IMR-90 (cell line): ENCODE results near the gene PDZD7. TPM values are rescaled to one million over a fixed set of nuclear protein-coding genes. Genes with fewer than 3 reads are reported as not detected.

Experiments
- ATAC-seq: fragments of 200-7000 bp; cut with Tn5 transposase; 2 replicates; pipeline ENCODE4 v1.9.1; 2020; ENCODE audit warnings: low read depth, mild to moderate bottlenecking, moderate library complexity
- BruUV-seq: library from RNA; stranded (reverse); fragments of 400-500 nt; replicated peaks from 2 replicates; lab custom pipeline; 2021; lab: Mats Ljungman, UMichigan
- CTCF ChIA-PET: fragments of 300-600 bp; formaldehyde crosslinking; extraction: SDS; loops from one replicate; lab custom pipeline; 2021; ENCODE audit warnings: antibody characterized with exemption; lab: Yijun Ruan, JAX
- POLR2A ChIA-PET: fragments of 300-600 bp; sonication (Branson Sonifier 250); formaldehyde crosslinking; loops from one replicate; lab custom pipeline; 2022; ENCODE audit warnings: antibody characterized with exemption; ENCODE audit not compliant: unreplicated experiment; lab: Charles Lee
- DNase-seq: peaks from one replicate; pipeline ENCODE4 v3.0.0; 2013
- H2AFZ ChIP-seq: replicated peaks from 2 replicates; pipeline ENCODE3; 2013; ENCODE audit warnings: low read length, mild to moderate bottlenecking; ENCODE audit not compliant: poor library complexity
- H2AK5ac ChIP-seq: 2 replicates; pipeline ENCODE4 v1.6.1; 2013; ENCODE audit warnings: low read depth, low read length, inconsistent platforms
- H2AK9ac ChIP-seq: replicated peaks from 2 replicates; pipeline ENCODE3; 2013; ENCODE audit warnings: mild to moderate bottlenecking, low read depth, low read length, moderate library complexity; ENCODE audit not compliant: poor library complexity
- H2BK120ac ChIP-seq: 2 replicates; pipeline ENCODE4 v1.6.1; 2013; ENCODE audit warnings: low read depth, low read length, inconsistent platforms
- H2BK15ac ChIP-seq: 3 replicates; pipeline ENCODE4 v1.6.1; 2013; ENCODE audit warnings: low read depth, low read length, inconsistent platforms
- H2BK20ac ChIP-seq: 2 replicates; pipeline ENCODE4 v1.6.1; 2013; ENCODE audit warnings: low read depth, mild to moderate bottlenecking, inconsistent platforms, low read length, moderate library complexity
- H2BK5ac ChIP-seq: 2 replicates; pipeline ENCODE4 v1.6.1; 2013; ENCODE audit warnings: mild to moderate bottlenecking, low read depth, low read length, inconsistent platforms; ENCODE audit not compliant: poor library complexity, severe bottlenecking
- H3K14ac ChIP-seq: replicated peaks from 2 replicates; pipeline ENCODE4 v1.6.1; 2013; ENCODE audit warnings: low read depth, low read length, inconsistent platforms
- H3K18ac ChIP-seq: 2 replicates; pipeline ENCODE4 v1.6.1; 2013; ENCODE audit warnings: low read depth, low read length, control low read depth
- H3K23ac ChIP-seq: 2 replicates; pipeline ENCODE4 v1.6.1; 2013; ENCODE audit warnings: low read depth, low read length, inconsistent platforms
- H3K27ac ChIP-seq: 2 replicates; pipeline ENCODE4 v1.5.1; 2013; ENCODE audit warnings: mild to moderate bottlenecking, control low read depth, low read length; ENCODE audit not compliant: insufficient read depth
- H3K27me3 ChIP-seq: 2 replicates; pipeline ENCODE4 v1.6.1; 2013; ENCODE audit warnings: low read length; ENCODE audit not compliant: control insufficient read depth, insufficient read depth
- H3K36me3 ChIP-seq: 2 replicates; pipeline ENCODE4 v1.6.1; 2013; ENCODE audit warnings: low read length, mixed read lengths; ENCODE audit not compliant: control insufficient read depth, insufficient read depth
- H3K4ac ChIP-seq: 2 replicates; pipeline ENCODE4 v1.6.1; 2013; ENCODE audit warnings: low read depth, low read length, inconsistent platforms
- H3K4me1 ChIP-seq: 2 replicates; pipeline ENCODE4 v1.6.1; 2013; ENCODE audit warnings: low read length, mixed read lengths; ENCODE audit not compliant: control insufficient read depth, insufficient read depth
- H3K4me2 ChIP-seq: 2 replicates; pipeline ENCODE4 v1.6.1; 2013; ENCODE audit warnings: low read depth, mild to moderate bottlenecking, control low read depth, low read length, moderate library complexity
- H3K4me3 ChIP-seq: 2 replicates; pipeline ENCODE4 v1.5.1; 2013; ENCODE audit warnings: low read depth, mild to moderate bottlenecking, control low read depth, low read length, moderate library complexity; ENCODE audit not compliant: insufficient read depth
- H3K56ac ChIP-seq: 2 replicates; pipeline ENCODE4 v1.6.1; 2013; ENCODE audit warnings: low read length, inconsistent platforms; ENCODE audit not compliant: insufficient read depth; ENCODE audit errors: extremely low read depth
- H3K79me1 ChIP-seq, 2 experiments: 2 replicates each; pipeline ENCODE4 v1.6.1; 2013; ENCODE audit warnings: low read length in 2 of 2, inconsistent platforms in 1 of 2, low read depth in 1 of 2
- H3K9ac ChIP-seq: 2 replicates; pipeline ENCODE4 v1.6.1; 2013; ENCODE audit warnings: low read depth, low read length, control low read depth
- H3K9me1 ChIP-seq: 2 replicates; pipeline ENCODE4 v1.6.1; 2013; ENCODE audit warnings: low read length, inconsistent platforms; ENCODE audit not compliant: insufficient read depth
- H3K9me3 ChIP-seq: 2 replicates; pipeline ENCODE4 v1.6.1; 2013; ENCODE audit warnings: low read length; ENCODE audit not compliant: control insufficient read depth, insufficient read depth
- H4K20me1 ChIP-seq: 2 replicates; pipeline ENCODE4 v1.6.1; 2013; ENCODE audit warnings: low read length, inconsistent platforms; ENCODE audit not compliant: insufficient read depth
- H4K5ac ChIP-seq: 2 replicates; pipeline ENCODE4 v1.6.1; 2013; ENCODE audit warnings: mild to moderate bottlenecking, low read depth, low read length, control low read depth
- H4K8ac ChIP-seq, 2 experiments: 2 replicates each; pipeline ENCODE4 v1.6.1; 2013; ENCODE audit warnings: low read depth in 2 of 2, low read length in 2 of 2, control low read depth in 1 of 2, inconsistent platforms in 1 of 2
- H4K91ac ChIP-seq: 2 replicates; pipeline ENCODE4 v1.6.1; 2013; ENCODE audit warnings: low read depth, low read length, inconsistent platforms; ENCODE audit not compliant: insufficient read depth
- FOS ChIP-seq: fragments of 150-350 bp; IDR thresholded peaks from 2 replicates; pipeline ENCODE4 v1.6.1; 2016; ENCODE audit warnings: low read depth, low read length
- RCOR1 ChIP-seq: IDR thresholded peaks from 2 replicates; pipeline ENCODE4 v1.6.1; 2012; ENCODE audit warnings: mild to moderate bottlenecking, low read length, improper control_type of control experiment; ENCODE audit not compliant: insufficient replicate concordance
- WGBS, 2 experiments: methylation state at CpG; one replicate each; pipeline versions ENCODE4 v1.1.5 to v1.1.7; 2013; ENCODE audit warnings: missing lambda C conversion rate in 2 of 2; ENCODE audit not compliant: insufficient read length in 1 of 2; ENCODE audit errors: extremely low coverage in 2 of 2; 5-methylcytosine and 5-hydroxymethylcytosine counted together
- dilution Hi-C: fragments of 300-500 bp; cut with HindIII; formaldehyde crosslinking; loops from one replicate; pipeline ENCODE4 v1.14.3; 2018; ENCODE audit warnings: low sequenced_read_pairs; ENCODE audit not compliant: unreplicated experiment
- in situ Hi-C: fragments of 300-500 bp; cut with MboI; formaldehyde crosslinking; loops from 3 replicates; pipeline ENCODE4 v1.14.3; 2019; ENCODE audit warnings: low sequenced_read_pairs, inconsistent platforms, mixed read lengths
- intact Hi-C: fragments of 100-400 bp; cut with micrococcal nuclease; formaldehyde crosslinking; loops from 2 replicates; pipeline ENCODE4 v1.10.0; 2022
- polyA plus RNA-seq, 3 experiments: library from polyadenylated mRNA; depleted of rRNA; stranded (reverse); fragments of >200 nt; gene quantifications; 2 replicates each; pipeline ENCODE4 v1.2.3, GENCODE V29; 2012; ENCODE audit warnings: low replicate concordance in 1 of 3
- total RNA-seq: library from RNA; depleted of rRNA; stranded (reverse); fragments of >200 nt; gene quantifications from 2 replicates; pipeline ENCODE4 v1.2.3, GENCODE V29; 2012

The PDZD7 gene
- total and polyA plus RNA-seq, 2 of the 4 experiments (the other 2 are of a cell fraction) = 0.90 to 1.5 TPM

- 80% methylated on average over 1 of the region's 10 CpGs; no CpG with 5 or more reads in 1 of the 2 experiments for WGBS, 2 experiments
- DNase-seq = no peak
- Histone ChIP-seq H3K9me3 (no peaks in the 10 kb centered on the region), H3K36me3 (peaks cover 31% of the 10 kb centered on the region), H4K91ac (no peak overlapping the region), H2BK15ac (no peak overlapping the region), H3K4me2 (no peak overlapping the region), H4K20me1 (no peaks in the 10 kb centered on the region; the same call in none of the 2 replicates), H2AK9ac (peak overlapping the region; percentile 42), H3K27me3 (no peaks in the 10 kb centered on the region), H2BK120ac (no peak overlapping the region), H3K79me1 (no peaks in the 10 kb centered on the region), H3K9ac (no peak overlapping the region), H2BK5ac (no peak overlapping the region), H3K14ac (no peak overlapping the region), H3K56ac (no peak overlapping the region), H3K23ac (no peak overlapping the region), H3K27ac (no peak overlapping the region), H2AFZ (no peak overlapping the region), H3K18ac (no peak overlapping the region), H2AK5ac (no peak overlapping the region), H3K4me3 (no peak overlapping the region), H4K5ac (no peak overlapping the region), H2BK20ac (no peak overlapping the region), H3K4ac (no peak overlapping the region), H4K8ac (no peak overlapping the region), H3K9me1 (peaks cover 4% of the 10 kb centered on the region; the same call in 1 of the 2 replicates), H3K4me1 (no peaks in the 10 kb centered on the region)
- intact Hi-C loops (no loop called here), in situ Hi-C loops (no loop called here), dilution Hi-C loops (no loop called here)
- ChIA-PET CTCF (no interaction called here), POLR2A (no interaction called here)
- ATAC-seq = no peak
- BruUV-seq = no TSS peak
- TF ChIP-seq FOS (no peak), RCOR1 (no peak)
These were observed 52.1 kb downstream of the PDZD7 start for GRCh38 chr10:100978901-100979195.
